Thoracic aorta (tissue), 2 donors: ENCODE data around the gene B4GALNT4. TPM values are rescaled to one million over a fixed set of nuclear protein-coding genes. Genes with fewer than 3 reads are reported as not detected.

Experiments
- ATAC-seq: fragments of 150-250 bp; one replicate; pipeline ENCODE4 v1.8.0; 2017; ENCODE audit warnings: low read depth; ENCODE audit not compliant: insufficient number of reproducible peaks, low FRiP score
- DNase-seq: peaks from one replicate; pipeline ENCODE4 v3.0.0-alpha.2; 2020; ENCODE audit warnings: low spot score
- H3K27ac ChIP-seq, 2 donors: fragments of 200-600 bp; sonication (generic); 1 replicate in 1 of 2; 2 replicates in 1 of 2; pipeline ENCODE4 v1.5.1; 2016; ENCODE audit warnings: mild to moderate bottlenecking in 2 of 2, moderate library complexity in 2 of 2
- H3K27me3 ChIP-seq: fragments of 200-600 bp; sonication (generic); replicated peaks from 2 replicates; pipeline ENCODE4 v1.6.0; 2016; ENCODE audit warnings: mild to moderate bottlenecking; ENCODE audit not compliant: insufficient read depth
- H3K36me3 ChIP-seq: fragments of 200-600 bp; sonication (generic); one replicate; pipeline ENCODE4 v1.5.1; 2016
- H3K4me1 ChIP-seq, 2 donors: fragments of 200-600 bp; sonication (generic); 1 replicate in 1 of 2; 2 replicates in 1 of 2; pipeline versions ENCODE4 v1.5.1 to v1.6.0; 2016; ENCODE audit warnings: low read depth in 2 of 2, mild to moderate bottlenecking in 1 of 2; ENCODE audit not compliant: control insufficient read depth in 1 of 2
- H3K4me3 ChIP-seq: fragments of 200-600 bp; sonication (generic); 2 replicates; pipeline ENCODE4 v1.5.1; 2016; ENCODE audit warnings: mild to moderate bottlenecking
- H3K9me3 ChIP-seq: fragments of 200-600 bp; sonication (generic); 2 replicates; pipeline ENCODE4 v1.5.1; 2016
- total RNA-seq, 2 donors: library from RNA; depleted of rRNA; stranded (reverse); fragments of >200 nt; gene quantifications; one replicate each; pipeline versions ENCODE4 v1.1.0 to v1.2.3, GENCODE V29; 2016
- TF ChIP-seq, protein P1 (sequence below): fragments of 200-600 bp; sonication (generic); IDR thresholded peaks from one replicate; pipeline ENCODE4 v1.5.1; 2019; ENCODE audit warnings: antibody characterized with exemption

The B4GALNT4 gene
- total RNA-seq, 2 donors from 2014 or later: 0.78 to 3.7 TPM

DNA sequence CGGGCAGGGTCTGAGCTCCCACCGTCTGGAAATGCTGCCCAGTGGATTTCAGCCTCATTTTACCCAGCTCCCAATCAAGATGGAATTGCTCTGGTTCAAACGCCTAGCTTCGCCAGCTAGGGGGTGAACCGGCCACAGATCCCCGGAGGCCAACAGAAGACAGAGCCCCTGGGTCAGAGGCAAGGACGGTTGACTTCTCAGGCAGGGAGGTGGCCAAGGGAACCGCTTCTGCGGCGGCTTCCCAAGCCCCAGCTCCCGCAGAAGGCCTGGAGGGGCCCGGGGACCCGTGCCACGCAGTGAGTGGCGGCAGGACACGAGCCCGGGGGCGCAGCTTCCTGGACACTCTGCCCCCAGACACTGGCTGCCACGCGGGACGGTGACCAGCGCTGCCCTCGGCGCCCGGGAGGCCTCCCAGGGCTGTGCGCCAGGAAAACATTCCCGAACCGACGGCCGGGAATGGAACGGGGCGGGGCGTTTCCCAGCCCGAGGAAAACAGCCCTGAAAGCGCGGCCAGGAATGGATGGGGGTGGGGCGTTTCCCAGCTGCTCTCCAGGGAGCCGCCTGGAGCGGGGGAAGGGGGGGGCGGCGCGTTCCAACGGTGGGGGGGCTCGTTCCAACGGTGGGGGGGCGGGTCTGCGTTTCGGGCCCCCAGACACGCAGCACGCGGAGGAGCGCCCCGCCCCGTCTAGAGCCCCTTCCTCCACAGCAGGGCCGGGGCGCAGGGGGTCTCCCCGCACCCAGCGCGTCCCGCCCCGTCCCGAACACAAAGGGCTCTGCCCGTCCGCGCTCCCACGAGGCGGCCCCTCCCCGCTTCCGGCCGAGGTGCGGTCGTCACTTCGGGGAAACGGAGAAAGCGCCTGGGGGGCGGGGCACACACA lies 13.5 kb upstream of the B4GALNT4 start:
- Histone ChIP-seq H3K9me3 (no peaks in the 10 kb centered on the region), H3K27me3 (no peaks in the 10 kb centered on the region), H3K27ac (peak overlapping the region; percentile 99), H3K4me3 (peak overlapping the region; percentile 69), H3K4me1 (peaks cover 18 to 36% of the 10 kb centered on the region in 2 donors), H3K36me3 (no peaks in the 10 kb centered on the region)
- peak; percentile 88 for ATAC-seq
- TF ChIP-seq, protein P1, sequence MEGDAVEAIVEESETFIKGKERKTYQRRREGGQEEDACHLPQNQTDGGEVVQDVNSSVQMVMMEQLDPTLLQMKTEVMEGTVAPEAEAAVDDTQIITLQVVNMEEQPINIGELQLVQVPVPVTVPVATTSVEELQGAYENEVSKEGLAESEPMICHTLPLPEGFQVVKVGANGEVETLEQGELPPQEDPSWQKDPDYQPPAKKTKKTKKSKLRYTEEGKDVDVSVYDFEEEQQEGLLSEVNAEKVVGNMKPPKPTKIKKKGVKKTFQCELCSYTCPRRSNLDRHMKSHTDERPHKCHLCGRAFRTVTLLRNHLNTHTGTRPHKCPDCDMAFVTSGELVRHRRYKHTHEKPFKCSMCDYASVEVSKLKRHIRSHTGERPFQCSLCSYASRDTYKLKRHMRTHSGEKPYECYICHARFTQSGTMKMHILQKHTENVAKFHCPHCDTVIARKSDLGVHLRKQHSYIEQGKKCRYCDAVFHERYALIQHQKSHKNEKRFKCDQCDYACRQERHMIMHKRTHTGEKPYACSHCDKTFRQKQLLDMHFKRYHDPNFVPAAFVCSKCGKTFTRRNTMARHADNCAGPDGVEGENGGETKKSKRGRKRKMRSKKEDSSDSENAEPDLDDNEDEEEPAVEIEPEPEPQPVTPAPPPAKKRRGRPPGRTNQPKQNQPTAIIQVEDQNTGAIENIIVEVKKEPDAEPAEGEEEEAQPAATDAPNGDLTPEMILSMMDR: no peak
- DNase-seq: peak; percentile 76

DNA sequence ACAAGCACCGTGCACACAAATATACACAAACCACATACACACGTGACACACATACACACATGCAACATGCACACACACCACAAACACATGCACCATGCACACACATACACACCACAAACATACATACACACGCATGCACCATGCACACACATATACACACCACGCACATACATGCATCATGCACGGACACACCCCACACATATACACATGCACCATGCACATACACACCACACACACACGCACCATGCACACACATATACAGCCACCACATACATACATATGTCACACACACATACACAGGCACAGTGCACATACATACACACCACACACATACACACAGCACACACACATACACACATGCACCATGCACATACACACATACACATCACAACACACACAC lies 12.7 kb upstream of the B4GALNT4 start:
- no peaks in the 10 kb centered on the region for H3K9me3 ChIP-seq
- no peaks in the 10 kb centered on the region for H3K27me3 ChIP-seq
- H3K4me1 ChIP-seq: peaks cover 18 to 36% of the 10 kb centered on the region in 2 donors
- TF ChIP-seq, protein P1: no peak
- H3K36me3 ChIP-seq: no peaks in the 10 kb centered on the region
- H3K4me3 ChIP-seq: no peak overlapping the region
- H3K27ac ChIP-seq: no peak overlapping the region
- DNase-seq (no peak), ATAC-seq (no peak)

DNA sequence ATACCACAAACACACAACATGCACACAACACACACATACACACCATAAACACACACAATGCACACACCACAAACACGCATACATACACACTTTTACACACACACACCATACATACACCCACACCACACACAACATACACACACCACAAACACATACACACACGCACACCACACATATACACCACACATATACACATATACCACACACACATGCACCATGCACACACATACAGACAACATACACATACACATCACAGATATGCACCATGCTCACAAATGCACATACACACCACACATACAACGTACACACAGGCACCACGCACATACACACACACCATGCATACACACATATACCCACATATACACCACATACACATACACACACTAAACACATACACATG lies 11.7 kb upstream of the B4GALNT4 start:
- no peak for DNase-seq
- peaks cover 18 to 32% of the 10 kb centered on the region in 2 donors for H3K4me1 ChIP-seq
- H3K36me3 ChIP-seq: no peaks in the 10 kb centered on the region
- no peaks in the 10 kb centered on the region for H3K9me3 ChIP-seq
- no peaks in the 10 kb centered on the region for H3K27me3 ChIP-seq
- TF ChIP-seq, protein P1: no peak
- H3K4me3 ChIP-seq: no peak overlapping the region
- no peak for ATAC-seq
- no peak overlapping the region for H3K27ac ChIP-seq

DNA sequence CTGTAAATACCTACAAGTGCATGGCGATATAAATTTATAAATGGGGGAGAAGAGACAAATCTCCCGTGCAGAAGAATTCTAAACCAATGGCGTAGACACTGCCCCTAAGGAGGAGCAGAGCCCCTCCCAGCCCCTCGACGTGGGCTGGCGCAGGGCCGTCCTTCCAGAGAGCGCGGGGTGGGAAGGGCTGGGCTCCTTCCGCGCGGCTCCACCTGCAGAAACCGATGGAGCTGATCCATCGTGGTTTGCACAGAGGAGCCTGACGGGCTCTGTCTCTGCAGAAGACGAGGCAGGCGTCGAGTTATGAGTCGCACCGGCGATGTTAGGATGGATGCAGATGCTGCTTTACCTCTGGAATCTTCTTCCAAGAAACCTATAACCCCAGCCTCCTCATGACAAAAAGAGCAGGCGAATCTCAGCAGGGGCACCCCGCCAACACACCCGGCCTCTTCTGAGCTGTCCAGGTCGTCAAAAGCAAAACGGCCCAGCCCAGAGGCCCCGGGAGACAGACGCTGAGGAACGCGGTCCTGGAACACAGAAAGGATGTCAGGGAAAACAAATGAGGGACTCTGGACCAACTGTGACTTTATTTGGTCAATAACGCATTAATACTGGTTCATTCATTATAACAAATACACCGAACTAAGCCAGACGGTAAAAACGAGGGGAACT lies 11.0 kb upstream of the B4GALNT4 start:
- H3K27me3 ChIP-seq: no peaks in the 10 kb centered on the region
- H3K9me3 ChIP-seq: no peaks in the 10 kb centered on the region
- peaks cover 15 to 25% of the 10 kb centered on the region in 2 donors for H3K4me1 ChIP-seq
- no peak for ATAC-seq
- H3K27ac ChIP-seq: no peak overlapping the region
- TF ChIP-seq, protein P1: no peak
- DNase-seq: no peak
- no peak overlapping the region for H3K4me3 ChIP-seq
- no peaks in the 10 kb centered on the region for H3K36me3 ChIP-seq

DNA sequence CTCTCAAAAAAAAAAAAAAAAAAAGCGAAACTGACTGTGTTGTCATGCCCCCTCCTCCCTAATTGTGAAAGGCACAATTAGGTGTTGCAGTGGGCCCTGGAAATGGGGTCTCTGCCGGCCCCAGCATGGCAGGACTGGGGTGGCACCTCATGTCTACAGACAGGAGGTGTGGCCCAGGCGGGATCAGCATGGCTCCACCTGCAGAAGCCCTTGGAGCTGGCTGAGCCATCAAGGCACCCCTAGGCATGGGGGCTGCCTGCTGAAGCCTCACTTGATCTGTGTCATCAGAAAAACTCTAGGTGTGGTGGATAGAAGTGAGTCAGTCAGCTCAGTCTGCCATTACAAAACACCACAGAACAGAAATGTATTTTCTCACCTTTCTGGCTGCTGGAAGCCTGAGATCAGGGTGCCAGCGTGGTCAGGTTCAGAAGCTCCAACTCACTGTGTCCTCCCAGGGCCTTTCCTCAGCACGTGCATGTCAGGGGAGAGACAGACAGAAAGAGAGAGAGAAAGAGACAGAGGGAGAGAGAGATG lies 10.1 kb upstream of the B4GALNT4 start:
- Histone ChIP-seq H3K36me3 (no peaks in the 10 kb centered on the region), H3K9me3 (no peaks in the 10 kb centered on the region), H3K4me1 (peaks cover 7 to 16% of the 10 kb centered on the region in 2 donors), H3K27ac (no peak overlapping the region), H3K27me3 (no peaks in the 10 kb centered on the region), H3K4me3 (no peak overlapping the region)
- TF ChIP-seq, protein P1: no peak
- DNase-seq: no peak
- no peak for ATAC-seq
